ENCODE results near the gene MRAS. TPM values are rescaled to one million over a fixed set of nuclear protein-coding genes. Genes with fewer than 3 reads are reported as not detected.

MRAS gene
- total and polyA plus RNA-seq, 2 of the 8 experiments (the other 6 are each of a cell fraction or from before 2014, with no cell fraction given), result 10.6 to 16.2 TPM

- TF ChIP-seq CHD7 (IDR thresholded peaks at IDR 0.05; ENCODE audit: insufficient replicate concordance, low read length), result no peak
- TF ChIP-seq KDM1A (IDR thresholded peaks at IDR 0.05; ENCODE audit: borderline replicate concordance, low read length), result no peak
- TF ChIP-seq GTF2F1 (IDR thresholded peaks at IDR 0.05; ENCODE audit: borderline replicate concordance, low read depth, low read length), result no peak
- no peak for TF ChIP-seq USF2 (IDR thresholded peaks at IDR 0.05; ENCODE audit: low read length)
- no peak for TF ChIP-seq POU5F1 (IDR thresholded peaks at IDR 0.05; ENCODE audit: low read depth, low read length)
- no peak for TF ChIP-seq PHF8 (conservative IDR thresholded peaks at IDR 0.05; ENCODE audit: low read depth, low read length)
- no peak for TF ChIP-seq RAD21 (IDR thresholded peaks at IDR 0.05 in 1 of 2, conservative IDR thresholded peaks at IDR 0.05 in 1 of 2; ENCODE audit: low read depth in 2 of 2, low read length in 2 of 2)
Observed at GRCh38 chr3:138406606-138407005, 58.2 kb downstream of the MRAS start (continued).
